H1 (cell line): ENCODE results near the gene CLN6. TPM values are rescaled to one million over a fixed set of nuclear protein-coding genes. Genes with fewer than 3 reads are reported as not detected.

Source experiments
- CTCF ChIA-PET: fragments of 300-600 bp; sonication (Branson Sonifier 250); formaldehyde crosslinking; loops from one replicate; lab custom pipeline; 2021; ENCODE audit not compliant: partially characterized antibody; lab: Charles Lee
- POLR2A ChIA-PET: fragments of 300-600 bp; sonication (Branson Sonifier 250); formaldehyde crosslinking; loops from one replicate; lab custom pipeline; 2021; ENCODE audit warnings: inconsistent platforms; ENCODE audit not compliant: partially characterized antibody; lab: Charles Lee
- DNase-seq, 2 experiments: peaks; one replicate each; pipeline versions ENCODE4 v3.0.0 to v3.0.0-alpha.2; 2010 to 2022; ENCODE audit warnings: low spot score in 2 of 2, low read depth in 1 of 2, mixed read lengths in 1 of 2
- FAIRE-seq: peaks from 2 replicates; lab custom pipeline; 2011; peaks lifted over from hg19 to GRCh38; lab: Jason Lieb, UNC
- H2AFZ ChIP-seq: 2 replicates; pipeline ENCODE4 v1.8.1; 2012; ENCODE audit warnings: low read length, inconsistent platforms
- H2AK5ac ChIP-seq: 2 replicates; pipeline ENCODE4 v1.6.1; 2013; ENCODE audit warnings: low read depth, low read length
- H2BK120ac ChIP-seq: replicated peaks from 2 replicates; pipeline ENCODE3; 2013; ENCODE audit warnings: low read depth, low read length, inconsistent platforms
- H2BK12ac ChIP-seq: 2 replicates; pipeline ENCODE4 v1.6.1; 2013; ENCODE audit warnings: low read depth, low read length
- H2BK15ac ChIP-seq: 2 replicates; pipeline ENCODE4 v1.6.1; 2013; ENCODE audit warnings: low read length
- H2BK20ac ChIP-seq: 2 replicates; pipeline ENCODE4 v1.6.1; 2013; ENCODE audit warnings: low read length
- H2BK5ac ChIP-seq: 2 replicates; pipeline ENCODE4 v1.6.1; 2013; ENCODE audit warnings: low read depth, low read length
- H3K14ac ChIP-seq: 2 replicates; pipeline ENCODE4 v1.6.1; 2013; ENCODE audit warnings: inconsistent platforms; ENCODE audit not compliant: insufficient read length
- H3K18ac ChIP-seq: 2 replicates; pipeline ENCODE4 v1.6.1; 2013; ENCODE audit warnings: low read length; ENCODE audit errors: extremely low read depth
- H3K23ac ChIP-seq: 2 replicates; pipeline ENCODE4 v1.6.1; 2013; ENCODE audit warnings: inconsistent platforms; ENCODE audit not compliant: insufficient read length
- H3K23me2 ChIP-seq: 2 replicates; pipeline ENCODE4 v1.6.1; 2013; ENCODE audit warnings: low read depth, low read length
- H3K27ac ChIP-seq: 2 replicates; pipeline ENCODE4 v1.6.1; 2011; ENCODE audit warnings: low read depth, low read length, inconsistent platforms
- H3K27me3 ChIP-seq, 4 experiments: replicated peaks in 1 of 4; 1 replicate in 1 of 4; 2 replicates in 3 of 4; pipeline versions ENCODE4 v1.6.1 to v1.8.1; 2011 to 2013; ENCODE audit warnings: low read length in 3 of 4, mild to moderate bottlenecking in 3 of 4, inconsistent platforms in 2 of 4, mixed read lengths in 2 of 4, moderate library complexity in 1 of 4; ENCODE audit not compliant: control insufficient read depth in 3 of 4, insufficient read depth in 3 of 4; ENCODE audit errors: extremely low read depth in 1 of 4
- H3K36me3 ChIP-seq, 4 experiments: 2 replicates each; pipeline versions ENCODE4 v1.6.1 to v1.8.1; 2011 to 2013; ENCODE audit warnings: mild to moderate bottlenecking in 4 of 4, low read length in 3 of 4, moderate library complexity in 2 of 4, control low read depth in 1 of 4, inconsistent platforms in 1 of 4; ENCODE audit not compliant: insufficient read depth in 4 of 4, control insufficient read depth in 2 of 4
- H3K4ac ChIP-seq: replicated peaks from 2 replicates; pipeline ENCODE3; 2013; ENCODE audit warnings: low read length, low read depth, mixed read lengths, inconsistent platforms; ENCODE audit not compliant: insufficient read length
- H3K4me1 ChIP-seq, 4 experiments: replicated peaks in 1 of 4; 1 replicate in 1 of 4; 2 replicates in 3 of 4; pipeline versions ENCODE4 v1.6.1 to v1.8.1; 2011 to 2013; ENCODE audit warnings: low read length in 3 of 4, inconsistent platforms in 2 of 4, mixed read lengths in 1 of 4; ENCODE audit not compliant: insufficient read depth in 4 of 4, control insufficient read depth in 3 of 4
- H3K4me2 ChIP-seq, 2 experiments: 2 replicates each; pipeline versions ENCODE4 v1.6.1 to v1.8.1; 2011 to 2013; ENCODE audit warnings: low read depth in 2 of 2, low read length in 2 of 2, control low read depth in 1 of 2, inconsistent platforms in 1 of 2, mild to moderate bottlenecking in 1 of 2; ENCODE audit not compliant: insufficient read depth in 1 of 2
- H3K4me3 ChIP-seq, 4 experiments: fragments of 200-600, 300-600 bp in 1 of 4; sonication (generic), shearing (Covaris generic), sonication (Bioruptor Twin) in 1 of 4; 2 replicates each; pipeline versions ENCODE4 v1.5.1 to v1.8.1; 2011 to 2016; ENCODE audit warnings: low read length in 4 of 4, low read depth in 3 of 4, control low read depth in 2 of 4, inconsistent platforms in 2 of 4, mild to moderate bottlenecking in 2 of 4, mixed read lengths in 1 of 4, moderate library complexity in 1 of 4; ENCODE audit not compliant: insufficient read depth in 2 of 4; ENCODE audit errors: extremely low read depth in 1 of 4
- H3K56ac ChIP-seq: replicated peaks from 2 replicates; pipeline ENCODE3; 2013; ENCODE audit warnings: low read depth, mild to moderate bottlenecking, mixed read lengths, low read length, inconsistent platforms; ENCODE audit not compliant: insufficient read length
- H3K79me1 ChIP-seq: 2 replicates; pipeline ENCODE4 v1.6.1; 2013; ENCODE audit warnings: low read depth, low read length, control low read depth
- H3K79me2 ChIP-seq, 2 experiments: 2 replicates each; pipeline versions ENCODE4 v1.6.1 to v1.8.1; 2012 to 2013; ENCODE audit warnings: low read length in 2 of 2, mild to moderate bottlenecking in 2 of 2, inconsistent platforms in 1 of 2; ENCODE audit not compliant: insufficient read depth in 2 of 2, control insufficient read depth in 1 of 2
- H3K9ac ChIP-seq, 4 experiments: replicated peaks in 1 of 4; 1 replicate in 1 of 4; 2 replicates in 3 of 4; pipeline versions ENCODE4 v1.6.1 to v1.8.1; 2011 to 2013; ENCODE audit warnings: low read depth in 3 of 4, low read length in 3 of 4, control low read depth in 2 of 4, mild to moderate bottlenecking in 2 of 4, moderate library complexity in 2 of 4, inconsistent platforms in 1 of 4; ENCODE audit errors: extremely low read depth in 1 of 4
- H3K9me3 ChIP-seq, 2 experiments: 2 replicates each; pipeline versions ENCODE4 v1.6.1 to v1.8.1; 2012 to 2013; ENCODE audit warnings: mild to moderate bottlenecking in 2 of 2, moderate library complexity in 2 of 2, control low read depth in 1 of 2, inconsistent platforms in 1 of 2, low read depth in 1 of 2, low read length in 1 of 2, mixed read lengths in 1 of 2; ENCODE audit not compliant: insufficient read depth in 2 of 2
- H4K20me1 ChIP-seq, 2 experiments: replicated peaks in 1 of 2; 2 replicates each; pipeline versions ENCODE3 to v1.8.1; 2011 to 2013; ENCODE audit warnings: inconsistent platforms in 2 of 2, low read length in 2 of 2, mild to moderate bottlenecking in 1 of 2; ENCODE audit not compliant: insufficient read depth in 2 of 2, control insufficient read depth in 1 of 2
- H4K5ac ChIP-seq: 2 replicates; pipeline ENCODE4 v1.6.1; 2013; ENCODE audit warnings: low read length, low read depth, mixed read lengths, inconsistent platforms; ENCODE audit not compliant: insufficient read length
- H4K8ac ChIP-seq: 2 replicates; pipeline ENCODE4 v1.8.0; 2013; ENCODE audit warnings: mild to moderate bottlenecking, moderate library complexity, low read length, inconsistent platforms; ENCODE audit not compliant: insufficient read depth; ENCODE audit errors: extremely low read depth
- H4K91ac ChIP-seq: replicated peaks from 2 replicates; pipeline ENCODE3; 2013; ENCODE audit warnings: low read length, mixed read lengths, inconsistent platforms; ENCODE audit not compliant: insufficient read length
- CEBPB ChIP-seq: IDR thresholded peaks from 2 replicates; pipeline ENCODE4 v1.6.1; 2012; ENCODE audit warnings: low read depth, low read length
- EGR1 ChIP-seq: IDR thresholded peaks from 2 replicates; pipeline ENCODE4 v1.6.1; 2011; ENCODE audit warnings: low read depth, low read length, borderline replicate concordance
- FOSL1 ChIP-seq: IDR thresholded peaks from 2 replicates; pipeline ENCODE4 v1.6.1; 2011; ENCODE audit warnings: mild to moderate bottlenecking, low read depth, low read length, moderate library complexity; ENCODE audit not compliant: insufficient read depth
- JUN ChIP-seq: IDR thresholded peaks from 2 replicates; pipeline ENCODE4 v1.6.1; 2011; ENCODE audit warnings: low read depth, mild to moderate bottlenecking, improper control_type of control experiment, low read length
- KDM4A ChIP-seq: IDR thresholded peaks from one replicate; pipeline ENCODE4 v1.7.1; 2012; ENCODE audit warnings: low read depth, mild to moderate bottlenecking, moderate library complexity, low read length, inconsistent platforms; ENCODE audit not compliant: severe bottlenecking
- RAD21 ChIP-seq, 2 experiments: IDR thresholded peaks in 1 of 2; conservative IDR thresholded peaks in 1 of 2; 2 replicates each; pipeline ENCODE4 v1.6.1; 2011; ENCODE audit warnings: low read depth in 2 of 2, low read length in 2 of 2, improper control_type of control experiment in 1 of 2, inconsistent platforms in 1 of 2, mild to moderate bottlenecking in 1 of 2, moderate library complexity in 1 of 2
- RBBP5 ChIP-seq: IDR thresholded peaks from 2 replicates; pipeline ENCODE4 v1.7.1; 2012; ENCODE audit warnings: low read depth, mild to moderate bottlenecking, inconsistent platforms, low read length, moderate library complexity, borderline replicate concordance
- RNF2 ChIP-seq: fragments of 200-900, 300-1000 bp; sonication (generic); IDR thresholded peaks from 2 replicates; pipeline ENCODE4 v1.7.1; 2016; ENCODE audit warnings: borderline replicate concordance, low read depth, mild to moderate bottlenecking, antibody characterized with exemption, low read length; ENCODE audit not compliant: poor library complexity, severe bottlenecking; ENCODE audit errors: missing control alignments
- SP1 ChIP-seq: IDR thresholded peaks from 2 replicates; pipeline ENCODE4 v1.6.1; 2011; ENCODE audit warnings: low read depth, low read length
- SRF ChIP-seq: IDR thresholded peaks from 2 replicates; pipeline ENCODE4 v1.6.1; 2011; ENCODE audit warnings: mild to moderate bottlenecking, low read depth, low read length, moderate library complexity
- WGBS, 2 experiments: shearing (Covaris generic) in 1 of 2; methylation state at CpG; one replicate each; pipeline versions ENCODE4 v1.1.6 to v1.1.7; 2013 to 2015; ENCODE audit warnings: low lambda C conversion rate in 2 of 2, mixed read lengths in 2 of 2, inconsistent platforms in 1 of 2, low coverage in 1 of 2, missing lambda C conversion rate in 1 of 2; ENCODE audit not compliant: insufficient replicate concordance in 2 of 2, insufficient coverage in 1 of 2, insufficient read length in 1 of 2; ENCODE audit errors: extremely low coverage in 1 of 2, missing lambda C conversion rate in 1 of 2; 5-methylcytosine and 5-hydroxymethylcytosine counted together
- polyA plus RNA-seq, 7 experiments: library from polyadenylated mRNA; depleted of rRNA in 3 of 7; stranded (reverse) in 5 of 7; unstranded in 2 of 7; fragments of >200 nt in 5 of 7; fragments of 200-250 nt in 2 of 7; gene quantifications; 1 replicate in 5 of 7; 2 replicates in 1 of 7; 4 replicates in 1 of 7; pipeline versions ENCODE4 v1.2.1 to v1.2.3, GENCODE V29; 2011 to 2013; ENCODE audit warnings: missing spikeins in 2 of 7, mixed read lengths in 2 of 7
- total RNA-seq: library from RNA; stranded (reverse); fragmentation: NEBNext Ultra II Directional; extraction: Animal tissue kit (Norgen Biotek cat#: 25700); gene quantifications from 2 replicates; pipeline ENCODE4 v1.2.1, GENCODE V29; 2021
- TF ChIP-seq, protein P1 (sequence below): IDR thresholded peaks from 2 replicates; pipeline ENCODE4 v1.6.1; 2011; ENCODE audit warnings: low read length, improper control_type of control experiment

CLN6 gene
- total and polyA plus RNA-seq, 2 of the 8 experiments (the other 6 are each of a cell fraction or from before 2014, with no cell fraction given): 60.0 to 137 TPM

DNA sequence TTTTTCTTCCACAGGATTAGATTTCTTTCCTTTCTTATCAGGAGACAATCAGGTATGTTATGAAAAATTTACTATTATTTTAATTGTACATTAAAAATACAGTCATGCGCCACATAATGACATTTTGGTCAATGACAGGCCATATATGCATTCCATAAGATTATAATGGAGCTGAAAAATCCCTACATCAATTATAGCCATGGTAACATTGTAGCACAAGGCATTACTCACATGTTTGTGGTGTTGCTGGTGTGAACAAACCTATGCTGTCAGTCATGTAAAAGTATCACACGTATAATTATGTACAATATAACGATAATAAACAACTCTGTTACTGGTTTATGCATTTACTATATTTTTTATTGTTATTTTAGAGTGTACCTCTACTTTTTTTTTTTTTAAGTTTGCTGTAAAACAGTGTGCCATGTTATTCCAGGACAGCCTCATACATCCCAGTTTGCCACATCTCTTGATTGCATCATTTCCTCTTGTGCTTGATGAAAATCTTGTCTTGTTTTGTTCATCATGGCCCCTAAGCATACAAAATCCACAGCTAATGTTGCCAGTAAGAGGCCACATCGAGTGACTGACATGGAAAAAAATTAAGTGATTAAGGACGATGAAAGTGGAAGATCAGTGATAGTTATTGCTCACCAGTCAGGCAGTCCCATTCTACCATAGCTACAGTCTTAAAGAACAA, 45.8 kb downstream of the CLN6 start:
- no peak for FAIRE-seq
- TF ChIP-seq RAD21 (IDR thresholded peaks at IDR 0.05 in 1 of 2, conservative IDR thresholded peaks at IDR 0.05 in 1 of 2; ENCODE audit: low read depth in 2 of 2, low read length in 2 of 2) (no peak), RBBP5 (no peak), FOSL1 (no peak), CEBPB (no peak), SRF (no peak), RNF2 (no peak), JUN (no peak), SP1 (no peak), EGR1 (no peak), KDM4A (no peak)
- TF ChIP-seq, protein P1, sequence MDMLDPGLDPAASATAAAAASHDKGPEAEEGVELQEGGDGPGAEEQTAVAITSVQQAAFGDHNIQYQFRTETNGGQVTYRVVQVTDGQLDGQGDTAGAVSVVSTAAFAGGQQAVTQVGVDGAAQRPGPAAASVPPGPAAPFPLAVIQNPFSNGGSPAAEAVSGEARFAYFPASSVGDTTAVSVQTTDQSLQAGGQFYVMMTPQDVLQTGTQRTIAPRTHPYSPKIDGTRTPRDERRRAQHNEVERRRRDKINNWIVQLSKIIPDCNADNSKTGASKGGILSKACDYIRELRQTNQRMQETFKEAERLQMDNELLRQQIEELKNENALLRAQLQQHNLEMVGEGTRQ: no peak

More for the DNA sequence above, 45.8 kb downstream of the CLN6 start:
- H3K23ac ChIP-seq: no peak overlapping the region
- H3K18ac ChIP-seq: no peak overlapping the region
- H2AK5ac ChIP-seq: no peak overlapping the region
- no peak overlapping the region for H2BK12ac ChIP-seq
- no peak overlapping the region for H2BK120ac ChIP-seq
- no peaks in the 10 kb centered on the region for H3K4me1 ChIP-seq
- ChIA-PET POLR2A (interaction anchor here (1.6 to 1.7 kb wide), 2 partner anchors 11 to 15 kb away, joined by 3 to 4 read pairs; no protein-coding TSS in a partner anchor), CTCF (interaction anchor here (4.2 kb wide), 1 partner anchor 11 kb away, joined by 36 read pairs; no protein-coding TSS in a partner anchor)
- H3K4me2 ChIP-seq: no peak overlapping the region
- H3K4ac ChIP-seq: no peak overlapping the region
- no peak overlapping the region for H2BK20ac ChIP-seq
- no peaks in the 10 kb centered on the region for H3K79me2 ChIP-seq
- H2AFZ ChIP-seq: no peak overlapping the region
- no peak overlapping the region for H3K27ac ChIP-seq
- H3K36me3 ChIP-seq: peaks cover 0 to 53% (median 23%) of the 10 kb centered on the region in 4 experiments; a peak in 6 of 8 replicates
- no peak overlapping the region for H4K5ac ChIP-seq
- H3K56ac ChIP-seq: no peak overlapping the region
- no peaks in the 10 kb centered on the region for H3K27me3 ChIP-seq
- H3K9ac ChIP-seq: no peak overlapping the region
- no peak overlapping the region for H3K4me3 ChIP-seq
- H4K20me1 ChIP-seq: no peaks in the 10 kb centered on the region
- no peak overlapping the region for H2BK15ac ChIP-seq
- no peaks in the 10 kb centered on the region for H3K79me1 ChIP-seq
- 87% methylated on average over 5 of the region's 5 CpGs; no CpG with 5 or more reads in 1 of the 2 experiments for WGBS, 2 experiments
- no peak overlapping the region for H4K8ac ChIP-seq
- H3K9me3 ChIP-seq: no peaks in the 10 kb centered on the region
- H3K14ac ChIP-seq: no peak overlapping the region
- H2BK5ac ChIP-seq: no peak overlapping the region
- H4K91ac ChIP-seq: no peak overlapping the region
- DNase-seq: no peak
- peaks cover 1% of the 10 kb centered on the region; the same call in 1 of the 2 replicates for H3K23me2 ChIP-seq
